Measurements from ENCODE around the gene NOVA2. TPM values are rescaled to one million over a fixed set of nuclear protein-coding genes. Genes with fewer than 3 reads are reported as not detected.
A peak's percentile ranks its signal among the peaks of the same experiment; 100 is the strongest.

The NOVA2 gene
- total RNA-seq, 1 donor from 2014 or later, result 5.3 TPM

DNA sequence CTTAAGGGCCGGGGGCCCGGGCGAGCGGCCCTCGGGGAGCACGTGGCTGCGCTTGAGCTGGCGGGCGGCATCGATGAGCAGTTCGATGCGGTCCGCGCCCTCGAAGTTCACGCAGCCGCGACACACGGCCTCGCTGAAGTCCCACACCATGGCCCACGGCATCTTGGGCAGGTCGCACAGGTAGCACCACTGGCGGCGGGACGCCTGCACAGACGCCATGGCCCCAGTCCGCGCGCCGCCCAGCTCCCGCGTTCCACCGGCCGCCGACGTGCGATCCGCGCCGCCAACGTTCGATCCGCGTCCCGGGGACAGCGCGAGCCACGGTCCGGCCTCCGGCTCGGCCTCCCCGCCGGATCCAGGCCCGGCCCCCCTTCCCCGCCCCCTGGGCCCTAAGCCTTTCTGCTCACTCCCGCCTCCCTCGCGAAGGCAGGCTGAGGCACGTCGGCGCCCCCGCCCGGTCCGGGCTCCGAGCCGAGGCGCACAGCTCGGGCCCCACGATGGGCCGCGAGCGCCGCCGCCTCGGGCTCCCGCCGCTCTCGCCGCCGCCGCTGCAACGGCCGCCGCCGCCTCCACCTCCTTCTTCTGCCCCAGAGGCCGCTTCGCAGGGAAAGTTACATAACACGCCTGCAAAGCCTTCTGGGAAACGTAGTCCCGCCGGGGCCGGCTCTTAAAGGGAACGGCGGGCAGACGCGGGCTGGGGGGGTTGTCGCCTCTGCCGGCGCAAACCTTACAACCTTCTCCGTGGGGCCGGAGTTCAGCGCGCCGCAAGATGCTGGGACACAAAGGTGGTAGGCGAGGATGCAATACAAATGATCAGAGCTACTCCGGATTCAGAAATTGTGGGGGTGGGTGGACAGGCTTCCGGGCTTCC is 87.9 kb downstream of the NOVA2 start, which contains the start of gene IRF2BP1:
TSS of gene IRF2BP1 (minus strand) at position 586 of the 871 bp plus-strand sequence. CDS start at position 219, 367 bp downstream.
- DNase-seq (ENCODE audit: missing footprints), result peak; percentile 98
- intact Hi-C loops (cut with DNase I), result loop anchor here (1.0 to 5.0 kb wide), 3 partner anchors 23 to 110 kb away; partner anchors contain the start of genes CCDC61, RSPH6A and SYMPK
- ATAC-seq, result peak; percentile 85

DNA sequence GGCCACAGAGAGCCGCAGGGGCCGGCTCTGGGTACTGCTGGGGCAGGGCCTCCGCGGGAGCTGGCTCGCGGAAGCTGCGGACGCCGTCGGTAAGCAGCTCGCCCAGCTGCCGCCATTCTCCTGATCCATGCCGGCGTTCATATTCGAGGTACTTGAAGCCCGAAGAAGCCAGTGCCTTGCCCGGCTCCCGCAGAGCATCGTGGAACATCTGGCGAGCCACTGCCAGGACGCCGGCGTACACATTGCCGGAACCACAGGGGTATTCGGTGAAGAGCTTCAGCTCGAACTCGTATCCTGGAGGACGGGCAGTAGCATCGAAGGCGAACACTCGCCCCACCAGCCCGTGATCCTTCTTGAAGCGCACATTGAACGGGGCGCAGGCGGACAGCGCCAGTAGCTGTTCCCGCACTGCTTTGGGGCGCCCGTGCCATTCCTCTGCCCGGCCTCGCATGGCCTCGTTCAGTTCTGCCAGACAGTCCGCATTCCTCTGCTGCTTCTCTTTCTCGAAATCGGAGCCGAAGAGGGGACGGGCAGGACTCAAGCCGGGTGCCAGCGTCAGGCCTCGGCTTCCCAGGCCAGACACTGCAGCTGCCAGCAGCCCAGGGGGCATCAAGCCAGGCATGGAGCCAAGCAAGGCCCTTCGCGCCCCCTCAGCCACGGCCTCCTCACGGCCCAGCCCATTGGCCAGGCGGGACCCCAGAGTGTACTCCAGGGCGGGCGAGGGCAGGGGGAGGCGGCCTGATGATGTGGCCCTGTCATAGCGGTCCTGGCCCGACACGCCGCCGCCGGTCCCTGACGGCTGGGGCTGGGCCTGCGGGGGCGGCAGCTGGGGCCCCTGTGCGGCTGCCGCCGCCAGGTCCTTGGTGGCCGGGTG is 88.7 kb downstream of the NOVA2 start:
- DNase-seq (ENCODE audit: missing footprints) (no peak), ATAC-seq (no peak)
- intact Hi-C loops (cut with DNase I), result loop anchor here (5.0 kb wide), 1 partner anchor 68 kb away; the partner anchor contains the start of gene RSPH6A

DNA sequence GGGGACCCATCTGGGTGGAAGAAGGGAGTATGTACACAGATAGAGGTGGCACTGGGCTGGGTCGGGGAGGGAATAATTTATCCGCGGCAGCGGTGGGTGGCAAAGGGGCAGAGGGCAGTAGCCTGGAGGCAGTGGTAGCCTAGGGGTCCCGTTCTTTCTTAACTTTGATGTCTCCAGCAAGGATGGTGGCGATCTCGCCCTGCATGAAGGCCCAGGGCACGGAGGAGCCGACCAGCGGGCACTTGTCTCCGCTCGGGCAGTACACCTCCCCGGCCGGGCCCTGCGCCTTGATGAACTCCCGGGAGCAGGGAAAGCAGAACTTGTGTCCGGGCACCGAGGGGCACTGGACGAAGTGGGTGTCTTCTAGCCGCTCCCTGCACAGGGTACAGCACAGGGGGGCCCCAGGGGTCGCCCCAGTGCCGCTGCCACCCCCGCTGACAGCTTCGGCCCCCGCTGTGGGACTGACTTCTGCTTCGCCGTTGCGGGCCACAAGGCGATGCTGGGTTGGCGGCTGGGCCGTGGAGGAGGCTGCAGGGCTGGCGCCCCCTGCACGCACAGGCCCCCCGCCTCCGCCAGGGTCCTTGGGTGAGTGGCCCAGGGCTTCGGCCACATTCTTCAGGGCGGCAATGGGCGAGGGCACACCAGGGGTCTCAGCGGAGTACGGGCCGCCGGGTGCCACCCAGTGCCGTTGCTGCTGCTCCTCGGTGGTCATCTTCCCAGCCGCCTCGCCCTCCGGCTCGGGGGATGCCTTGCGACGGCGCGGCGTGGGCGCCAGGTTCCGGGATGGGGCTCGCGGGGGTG is 89.6 kb downstream of the NOVA2 start:
- DNase-seq (ENCODE audit: missing footprints), result no peak
- intact Hi-C loops (cut with DNase I), result no loop called here
- ATAC-seq, result no peak

Small RNA genes lying within 50 kb of the gene (microRNA-seq; reads per million reads assigned to microRNA genes)
- gene MIR769, result 88.5 reads per million, percentile 52 among the genes with 10 or more reads in this experiment

Other genes starting within 250 kb of the NOVA2 start
- gene FBXO46, start 243.0 kb downstream of the NOVA2 start, total RNA-seq, result 13.1 TPM
- gene MEIOSIN, start 240.4 kb downstream of the NOVA2 start, total RNA-seq, result not detected
- gene SIX5, start 204.6 kb downstream of the NOVA2 start, total RNA-seq, result 22.3 TPM
- 233 TPM for gene DMPK, start 191.4 kb downstream of the NOVA2 start, total RNA-seq
- gene DMWD, start 181.0 kb downstream of the NOVA2 start, total RNA-seq, result 52.0 TPM
- gene RSPH6A, start 158.6 kb downstream of the NOVA2 start, total RNA-seq, result not detected
- 29.9 TPM for gene SYMPK, start 110.7 kb downstream of the NOVA2 start, total RNA-seq
- not detected for gene FOXA3, start 109.5 kb downstream of the NOVA2 start, total RNA-seq
- 19.9 TPM for gene IRF2BP1, start 87.7 kb downstream of the NOVA2 start, total RNA-seq
- gene MYPOP, start 71.3 kb downstream of the NOVA2 start, total RNA-seq, result 16.0 TPM
- not detected for gene NANOS2, start 59.1 kb downstream of the NOVA2 start, total RNA-seq
- 8.2 TPM for gene CCDC61, start 21.6 kb upstream of the NOVA2 start, total RNA-seq
- gene PGLYRP1, start 49.2 kb upstream of the NOVA2 start, total RNA-seq, result 0.35 TPM
- gene IGFL4, start 67.1 kb upstream of the NOVA2 start, total RNA-seq, result not detected
- not detected for gene IGFL3, start 150.8 kb upstream of the NOVA2 start, total RNA-seq
- not detected for gene IGFL2, start 174.4 kb upstream of the NOVA2 start, total RNA-seq

Data from Right ventricle myocardium inferior (tissue), 1 donor.